ENCODE results near the gene XIRP2. TPM values are rescaled to one million over a fixed set of nuclear protein-coding genes. Genes with fewer than 3 reads are reported as not detected.

XIRP2 gene
- total and polyA plus RNA-seq, 10 of the 15 experiments (the other 5 are each of a cell fraction or from before 2014, with no cell fraction given): 0.03 TPM; not detected in 9

DNA sequence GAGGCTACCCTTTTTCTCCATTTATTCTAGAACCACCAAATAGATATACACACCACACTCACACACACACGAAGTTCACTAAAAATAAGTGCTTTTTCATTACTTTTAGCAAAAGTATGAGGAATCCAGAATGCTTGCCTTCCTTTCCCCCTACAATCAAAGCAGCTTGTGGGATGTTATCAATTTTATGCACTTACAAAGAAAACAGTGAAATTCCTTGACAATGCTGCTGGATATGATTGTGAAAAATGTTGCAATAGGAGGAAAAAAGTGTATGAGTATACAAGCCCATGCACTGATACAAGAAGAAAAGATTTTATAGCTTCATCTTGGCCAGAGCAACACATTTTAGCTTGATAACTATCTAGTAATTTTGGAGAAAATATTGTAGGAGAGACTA lies 269.2 kb downstream of the XIRP2 start:
- H3K27ac ChIP-seq (ENCODE audit: control insufficient read depth, insufficient read depth): no peak overlapping the region
- no peaks in the 10 kb centered on the region for H3K9me3 ChIP-seq (replicated peaks; ENCODE audit: control insufficient read depth, insufficient read depth, low read length)
- H3K4me3 ChIP-seq: no peak overlapping the region
- CTCF ChIA-PET: no interaction called here
- no peaks in the 10 kb centered on the region for H4K20me1 ChIP-seq (ENCODE audit: control insufficient read depth, insufficient read depth)
- no peaks in the 10 kb centered on the region for H3K27me3 ChIP-seq (replicated peaks in 1 of 2; ENCODE audit: control insufficient read depth in 2 of 2, insufficient read depth in 2 of 2, low read length in 1 of 2)
- ATAC-seq (no peak), FAIRE-seq (no peak), DNase-seq (ENCODE audit: low read depth, low spot score) (no peak)
- H3K36me3 ChIP-seq (ENCODE audit: control insufficient read depth in 2 of 2, insufficient read depth in 2 of 2, low read length in 1 of 2): no peaks in the 10 kb centered on the region
- intact Hi-C loops (cut with micrococcal nuclease; ENCODE audit: unreplicated experiment): no loop called here
- no TSS peak for BruUV-seq (replicated peaks)
- H3K4me2 ChIP-seq (ENCODE audit: control insufficient read depth, insufficient read depth): no peak overlapping the region
- H3K9ac ChIP-seq (ENCODE audit: control insufficient read depth, insufficient read depth, low read length): no peak overlapping the region
- in situ Hi-C loops (cut with MboI): no loop called here
- H2AFZ ChIP-seq (ENCODE audit: control insufficient read depth, low read depth, low read length): no peak overlapping the region
- H3K4me1 ChIP-seq (ENCODE audit: control insufficient read depth, insufficient read depth, low read length): no peaks in the 10 kb centered on the region
- POLR2A ChIA-PET: no interaction called here
- WGBS (ENCODE audit: insufficient coverage, insufficient replicate concordance, low lambda C conversion rate, missing lambda C conversion rate): 0% methylated on average over 1 of the region's 1 CpG
- RAD21 ChIA-PET (ENCODE audit: unreplicated experiment): no interaction called here
- SMC1A ChIA-PET (ENCODE audit: uncharacterized antibody, unreplicated experiment): no interaction called here
- no peaks in the 10 kb centered on the region for H3K79me2 ChIP-seq (ENCODE audit: control insufficient read depth, insufficient read depth, low read length)
- TF ChIP-seq, protein P1, sequence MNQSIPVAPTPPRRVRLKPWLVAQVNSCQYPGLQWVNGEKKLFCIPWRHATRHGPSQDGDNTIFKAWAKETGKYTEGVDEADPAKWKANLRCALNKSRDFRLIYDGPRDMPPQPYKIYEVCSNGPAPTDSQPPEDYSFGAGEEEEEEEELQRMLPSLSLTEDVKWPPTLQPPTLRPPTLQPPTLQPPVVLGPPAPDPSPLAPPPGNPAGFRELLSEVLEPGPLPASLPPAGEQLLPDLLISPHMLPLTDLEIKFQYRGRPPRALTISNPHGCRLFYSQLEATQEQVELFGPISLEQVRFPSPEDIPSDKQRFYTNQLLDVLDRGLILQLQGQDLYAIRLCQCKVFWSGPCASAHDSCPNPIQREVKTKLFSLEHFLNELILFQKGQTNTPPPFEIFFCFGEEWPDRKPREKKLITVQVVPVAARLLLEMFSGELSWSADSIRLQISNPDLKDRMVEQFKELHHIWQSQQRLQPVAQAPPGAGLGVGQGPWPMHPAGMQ (IDR thresholded peaks at IDR 0.05; ENCODE audit: borderline replicate concordance): no peak
- TF ChIP-seq ZNF217 (IDR thresholded peaks at IDR 0.05) (no peak), POU2F2 (IDR thresholded peaks at IDR 0.05; ENCODE audit: borderline replicate concordance, low read depth, low read length) (no peak), IRF4 (IDR thresholded peaks at IDR 0.05; ENCODE audit: low read depth, low read length) (no peak), ZNF687 (IDR thresholded peaks at IDR 0.05) (no peak), EZH2 (IDR thresholded peaks at IDR 0.05; ENCODE audit: borderline replicate concordance, control insufficient read depth, low read depth, low read length) (no peak), NR2C2 (IDR thresholded peaks at IDR 0.05; ENCODE audit: borderline replicate concordance, control insufficient read depth, insufficient read length, low read depth) (no peak), NKRF (conservative IDR thresholded peaks at IDR 0.05) (no peak), KAT2A (conservative IDR thresholded peaks at IDR 0.05; ENCODE audit: control insufficient read depth, low read depth, low read length) (no peak), SKIL (IDR thresholded peaks at IDR 0.05; ENCODE audit: low read depth, poor library complexity, severe bottlenecking) (no peak), SPI1 (IDR thresholded peaks at IDR 0.05; ENCODE audit: borderline replicate concordance, insufficient read depth, low read depth, low read length) (no peak), FOXM1 (IDR thresholded peaks at IDR 0.05; ENCODE audit: low read depth, low read length) (no peak)
- TF ChIP-seq, protein P2, sequence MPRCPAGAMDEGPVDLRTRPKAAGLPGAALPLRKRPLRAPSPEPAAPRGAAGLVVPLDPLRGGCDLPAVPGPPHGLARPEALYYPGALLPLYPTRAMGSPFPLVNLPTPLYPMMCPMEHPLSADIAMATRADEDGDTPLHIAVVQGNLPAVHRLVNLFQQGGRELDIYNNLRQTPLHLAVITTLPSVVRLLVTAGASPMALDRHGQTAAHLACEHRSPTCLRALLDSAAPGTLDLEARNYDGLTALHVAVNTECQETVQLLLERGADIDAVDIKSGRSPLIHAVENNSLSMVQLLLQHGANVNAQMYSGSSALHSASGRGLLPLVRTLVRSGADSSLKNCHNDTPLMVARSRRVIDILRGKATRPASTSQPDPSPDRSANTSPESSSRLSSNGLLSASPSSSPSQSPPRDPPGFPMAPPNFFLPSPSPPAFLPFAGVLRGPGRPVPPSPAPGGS (IDR thresholded peaks at IDR 0.05; ENCODE audit: borderline replicate concordance, insufficient read depth, low read depth, low read length, poor library complexity, severe bottlenecking): no peak
